Large intestine (tissue), 12 donors: ENCODE data around the gene PLVAP. TPM values are rescaled to one million over a fixed set of nuclear protein-coding genes. Genes with fewer than 3 reads are reported as not detected.

ENCODE experiments used
- DNase-seq, 2 donors: peaks; one replicate each; pipeline versions ENCODE4 v3.0.0 to v3.0.0-alpha.2; 2013
- H3K27ac ChIP-seq: one replicate; pipeline ENCODE4 v1.5.1; 2013; ENCODE audit warnings: low read length
- H3K27me3 ChIP-seq: 2 replicates; pipeline ENCODE4 v1.6.1; 2013; ENCODE audit warnings: low read length; ENCODE audit not compliant: control insufficient read depth, insufficient read depth
- H3K36me3 ChIP-seq: 2 replicates; pipeline ENCODE4 v1.6.1; 2013; ENCODE audit warnings: low read length; ENCODE audit not compliant: control insufficient read depth, insufficient read depth
- H3K4me1 ChIP-seq: one replicate; pipeline ENCODE4 v1.6.1; 2013; ENCODE audit warnings: low read length; ENCODE audit not compliant: control insufficient read depth, insufficient read depth
- H3K4me3 ChIP-seq: one replicate; pipeline ENCODE4 v1.5.1; 2013; ENCODE audit warnings: low read length
- H3K9me3 ChIP-seq: one replicate; pipeline ENCODE4 v1.6.1; 2013; ENCODE audit warnings: mild to moderate bottlenecking, low read depth, low read length, moderate library complexity; ENCODE audit not compliant: control insufficient read depth
- WGBS: methylation state at CpG from one replicate; pipeline ENCODE4 v1.1.5; 2013; ENCODE audit warnings: low lambda C conversion rate; ENCODE audit not compliant: insufficient coverage; 5-methylcytosine and 5-hydroxymethylcytosine counted together
- long read RNA-seq, 11 donors: transcript quantifications; one replicate each; lab custom pipeline, GENCODE V29; 2026
- polyA plus RNA-seq: library from polyadenylated mRNA; unstranded; fragments of 120-200 nt; gene quantifications from one replicate; pipeline ENCODE4 v1.2.1, GENCODE V29; 2013

PLVAP gene, protein sequence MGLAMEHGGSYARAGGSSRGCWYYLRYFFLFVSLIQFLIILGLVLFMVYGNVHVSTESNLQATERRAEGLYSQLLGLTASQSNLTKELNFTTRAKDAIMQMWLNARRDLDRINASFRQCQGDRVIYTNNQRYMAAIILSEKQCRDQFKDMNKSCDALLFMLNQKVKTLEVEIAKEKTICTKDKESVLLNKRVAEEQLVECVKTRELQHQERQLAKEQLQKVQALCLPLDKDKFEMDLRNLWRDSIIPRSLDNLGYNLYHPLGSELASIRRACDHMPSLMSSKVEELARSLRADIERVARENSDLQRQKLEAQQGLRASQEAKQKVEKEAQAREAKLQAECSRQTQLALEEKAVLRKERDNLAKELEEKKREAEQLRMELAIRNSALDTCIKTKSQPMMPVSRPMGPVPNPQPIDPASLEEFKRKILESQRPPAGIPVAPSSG
- polyA plus RNA-seq: 35.6 TPM
- long read RNA-seq, donor 1, transcript PLVAP-201 (6 exons, 2,305 nt): major isoform, 13 of 122 reads
- long read RNA-seq, donor 1, partial matches to known transcripts: 16 of 122 reads
- long read RNA-seq, donor 1, other reads (novel, unspliced or antisense): 93 of 122 reads
- long read RNA-seq, donor 2, transcript PLVAP-201 (6 exons, 2,305 nt): major isoform, 20 of 41 reads
- long read RNA-seq, donor 2, partial matches to known transcripts: 21 of 41 reads
- long read RNA-seq, donor 2, other reads (novel, unspliced or antisense): 0 of 41 reads
- long read RNA-seq, donor 3: 0 reads
- long read RNA-seq, donor 4, partial matches to known transcripts: 0 of 1 reads
- long read RNA-seq, donor 4, other reads (novel, unspliced or antisense): 0 of 1 reads
- long read RNA-seq, donor 5, transcript PLVAP-201 (6 exons, 2,305 nt): major isoform, 14 of 14 reads
- long read RNA-seq, donor 5, partial matches to known transcripts: 0 of 14 reads
- long read RNA-seq, donor 5, other reads (novel, unspliced or antisense): 0 of 14 reads
- long read RNA-seq, donor 6, transcript PLVAP-201 (6 exons, 2,305 nt): major isoform, 14 of 19 reads
- long read RNA-seq, donor 6, partial matches to known transcripts: 5 of 19 reads
- long read RNA-seq, donor 6, other reads (novel, unspliced or antisense): 0 of 19 reads
- long read RNA-seq, donor 7, transcript PLVAP-201 (6 exons, 2,305 nt): major isoform, 7 of 12 reads
- long read RNA-seq, donor 7, partial matches to known transcripts: 5 of 12 reads
- long read RNA-seq, donor 7, other reads (novel, unspliced or antisense): 0 of 12 reads
- long read RNA-seq, donor 8, transcript PLVAP-201 (6 exons, 2,305 nt): major isoform, 28 of 55 reads
- long read RNA-seq, donor 8, partial matches to known transcripts: 27 of 55 reads
- long read RNA-seq, donor 8, other reads (novel, unspliced or antisense): 0 of 55 reads
- long read RNA-seq, donor 9, transcript PLVAP-201 (6 exons, 2,305 nt): major isoform, 9 of 14 reads
- long read RNA-seq, donor 9, partial matches to known transcripts: 5 of 14 reads
- long read RNA-seq, donor 9, other reads (novel, unspliced or antisense): 0 of 14 reads
- long read RNA-seq, donor 10, transcript PLVAP-201 (6 exons, 2,305 nt): major isoform, 20 of 43 reads
- long read RNA-seq, donor 10, partial matches to known transcripts: 23 of 43 reads
- long read RNA-seq, donor 10, other reads (novel, unspliced or antisense): 0 of 43 reads
- long read RNA-seq, donor 11, transcript PLVAP-201 (6 exons, 2,305 nt): major isoform, 12 of 12 reads
- long read RNA-seq, donor 11, partial matches to known transcripts: 0 of 12 reads
- long read RNA-seq, donor 11, other reads (novel, unspliced or antisense): 0 of 12 reads

DNA sequence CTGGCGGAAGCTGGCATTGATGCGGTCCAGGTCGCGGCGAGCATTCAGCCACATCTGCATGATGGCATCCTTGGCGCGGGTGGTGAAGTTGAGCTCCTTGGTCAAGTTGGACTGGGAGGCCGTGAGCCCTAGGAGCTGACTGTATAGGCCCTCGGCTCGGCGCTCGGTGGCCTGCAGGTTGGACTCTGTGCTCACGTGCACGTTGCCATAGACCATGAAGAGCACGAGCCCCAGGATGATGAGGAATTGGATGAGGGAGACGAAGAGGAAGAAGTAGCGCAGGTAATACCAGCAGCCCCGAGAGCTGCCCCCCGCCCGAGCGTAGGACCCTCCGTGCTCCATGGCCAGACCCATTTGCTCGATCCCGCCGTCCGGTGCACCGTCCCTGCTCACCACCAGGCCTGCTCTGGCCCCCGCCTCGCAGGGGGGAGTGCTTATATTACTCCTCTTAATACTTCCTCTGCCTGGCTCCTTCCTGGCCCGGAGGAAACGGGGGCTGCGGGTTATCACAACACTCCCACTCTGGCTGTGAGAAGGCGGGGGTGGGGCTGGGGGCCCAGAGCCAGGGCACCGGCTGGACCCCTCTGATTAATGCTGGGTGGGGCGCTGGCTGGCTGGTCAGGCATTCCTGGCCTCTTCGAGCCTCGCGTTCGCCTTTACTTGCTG is at the start of gene PLVAP:
PLVAP (minus strand) TSS at position 408 of the 666 bp plus-strand sequence; CDS start at position 354, 54 bp downstream.
- WGBS: no CpG with 5 or more reads among the region's 39 CpGs
- Histone ChIP-seq H3K27me3 (no peaks in the 10 kb centered on the region), H3K36me3 (no peaks in the 10 kb centered on the region), H3K4me1 (no peaks in the 10 kb centered on the region), H3K27ac (no peak within 1 kb of the TSS), H3K4me3 (peak within 1 kb of the TSS; percentile 18), H3K9me3 (no peaks in the 10 kb centered on the region)
- no peak for DNase-seq

DNA sequence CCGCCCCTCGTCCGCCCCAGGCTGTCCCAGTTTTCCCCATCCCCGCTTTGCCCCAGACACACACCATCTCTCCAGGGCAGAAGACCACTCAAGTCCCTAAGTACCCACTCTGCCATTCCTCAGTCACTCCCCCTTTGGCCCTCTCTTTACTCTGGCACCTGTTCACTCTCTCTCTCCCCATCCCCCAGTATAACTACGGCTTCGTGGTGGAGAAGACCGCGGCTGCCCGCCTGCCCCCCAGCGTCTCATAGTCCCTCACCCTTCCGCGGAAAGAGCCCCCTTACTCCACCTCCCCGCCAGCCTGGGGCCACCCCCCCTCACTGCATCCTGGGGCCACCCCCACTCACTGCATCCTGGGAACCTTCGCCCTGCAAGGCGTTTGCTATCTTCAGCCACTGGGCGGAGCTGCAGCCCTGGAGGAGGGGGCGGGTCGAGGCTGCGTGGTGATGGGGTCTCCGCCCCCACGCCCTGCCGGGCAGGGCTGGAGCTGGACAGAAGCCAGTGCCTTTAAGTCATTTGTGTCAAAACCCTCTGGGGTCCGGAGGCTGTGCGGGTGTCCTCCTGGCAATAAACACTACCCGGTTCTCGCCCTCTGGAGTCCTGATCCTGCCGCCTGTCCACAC is 47.7 kb upstream of the PLVAP start:
- peaks cover 13% of the 10 kb centered on the region for H3K36me3 ChIP-seq
- no peaks in the 10 kb centered on the region for H3K9me3 ChIP-seq
- no peak overlapping the region for H3K4me3 ChIP-seq
- H3K4me1 ChIP-seq: peaks cover 4% of the 10 kb centered on the region
- H3K27ac ChIP-seq: no peak overlapping the region
- no peaks in the 10 kb centered on the region for H3K27me3 ChIP-seq
- 0% methylated on average over 2 of the region's 27 CpGs for WGBS
- peak; percentile 33 to 40 for DNase-seq

DNA sequence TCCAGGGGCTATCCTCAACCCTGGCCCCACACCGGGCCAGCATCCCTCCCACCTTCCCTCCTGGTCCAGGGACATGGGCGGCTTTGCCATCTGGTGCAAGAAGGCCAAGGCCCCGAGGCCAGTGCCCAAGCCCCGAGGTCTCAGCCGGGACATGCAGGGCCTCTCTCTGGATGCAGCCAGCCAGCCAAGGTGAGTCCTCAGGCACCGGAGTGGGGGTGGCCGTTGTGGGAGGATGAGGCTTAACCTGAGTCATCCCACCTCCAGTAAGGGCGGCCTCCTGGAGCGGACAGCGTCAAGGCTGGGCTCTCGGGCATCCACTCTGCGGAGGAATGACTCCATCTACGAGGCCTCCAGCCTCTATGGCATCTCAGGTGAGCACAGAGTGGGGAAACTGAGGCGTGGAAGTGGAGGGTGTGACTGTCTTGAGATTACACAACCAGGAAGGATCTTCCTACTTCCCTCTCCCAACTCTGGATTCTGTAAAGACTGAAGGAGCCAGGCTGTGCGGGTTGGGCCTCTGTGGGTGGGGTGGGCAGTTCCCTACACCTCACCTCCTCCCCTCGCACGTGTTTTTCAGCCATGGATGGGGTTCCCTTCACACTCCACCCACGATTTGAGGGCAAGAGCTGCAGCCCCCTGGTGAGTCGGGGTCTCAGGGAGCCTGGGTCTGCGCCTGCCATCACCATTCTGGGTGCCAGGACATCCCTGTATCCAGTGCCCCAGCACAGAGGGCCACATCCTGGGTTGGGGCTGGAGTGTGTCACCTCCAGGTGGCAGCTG is 46.5 kb upstream of the PLVAP start:
- DNase-seq: no peak
- H3K4me1 ChIP-seq: peaks cover 7% of the 10 kb centered on the region
- no peaks in the 10 kb centered on the region for H3K27me3 ChIP-seq
- H3K9me3 ChIP-seq: no peaks in the 10 kb centered on the region
- no CpG with 5 or more reads among the region's 20 CpGs for WGBS
- peaks cover 13% of the 10 kb centered on the region for H3K36me3 ChIP-seq
- no peak overlapping the region for H3K4me3 ChIP-seq
- H3K27ac ChIP-seq: no peak overlapping the region

DNA sequence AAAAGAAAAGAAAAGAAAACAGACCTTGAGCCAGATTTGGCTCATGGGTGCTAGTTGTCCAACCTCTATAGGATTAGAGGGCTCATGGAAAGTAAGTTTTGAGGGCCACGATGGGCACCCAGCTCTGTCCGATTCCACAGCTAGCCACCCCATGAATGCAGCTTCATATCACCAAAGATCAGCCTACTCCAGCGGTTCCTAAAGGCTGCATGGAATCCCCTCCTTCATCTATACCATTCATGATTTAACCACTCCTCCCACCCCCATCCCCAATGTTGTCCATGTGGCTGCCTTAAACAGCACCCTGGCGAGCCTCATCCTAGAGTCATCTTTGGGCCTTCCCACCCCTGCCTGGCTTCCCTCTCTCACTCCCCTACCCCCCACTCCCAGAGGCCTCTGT is 44.8 kb upstream of the PLVAP start:
- Histone ChIP-seq H3K27me3 (no peaks in the 10 kb centered on the region), H3K9me3 (no peaks in the 10 kb centered on the region), H3K36me3 (peaks cover 13% of the 10 kb centered on the region), H3K4me1 (peaks cover 7% of the 10 kb centered on the region), H3K4me3 (no peak overlapping the region), H3K27ac (no peak overlapping the region)
- DNase-seq: no peak
- no CpG with 5 or more reads among the region's 4 CpGs for WGBS

DNA sequence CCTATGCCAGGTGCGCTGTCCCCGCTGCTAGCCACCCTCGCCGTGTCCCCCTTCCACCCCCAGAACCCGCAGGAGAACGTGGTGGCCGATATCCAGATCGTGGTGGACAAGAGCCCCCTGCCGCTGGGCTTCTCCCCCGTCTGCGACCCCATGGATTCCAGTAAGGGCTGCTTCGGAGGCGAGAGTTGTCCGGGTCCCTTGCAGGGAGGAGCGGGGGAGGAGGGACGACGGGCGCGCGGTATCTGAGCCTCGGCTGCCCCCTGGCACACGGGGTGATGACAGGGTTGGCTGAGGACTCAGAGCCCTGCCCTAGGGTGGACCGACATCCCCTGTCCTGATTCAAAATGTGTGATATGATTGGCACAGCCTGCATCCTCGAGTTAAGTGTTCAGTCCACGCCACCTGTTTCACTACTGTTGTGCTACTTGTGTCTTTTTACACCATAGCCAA is 43.4 kb upstream of the PLVAP start:
- H3K4me3 ChIP-seq: peak overlapping the region; percentile 75
- peaks cover 7% of the 10 kb centered on the region for H3K4me1 ChIP-seq
- no peak overlapping the region for H3K27ac ChIP-seq
- no peaks in the 10 kb centered on the region for H3K9me3 ChIP-seq
- WGBS: no CpG with 5 or more reads among the region's 25 CpGs
- H3K36me3 ChIP-seq: peaks cover 13% of the 10 kb centered on the region
- DNase-seq: peak in 1 of 2 donors; percentile 48
- H3K27me3 ChIP-seq: peaks cover 2% of the 10 kb centered on the region

DNA sequence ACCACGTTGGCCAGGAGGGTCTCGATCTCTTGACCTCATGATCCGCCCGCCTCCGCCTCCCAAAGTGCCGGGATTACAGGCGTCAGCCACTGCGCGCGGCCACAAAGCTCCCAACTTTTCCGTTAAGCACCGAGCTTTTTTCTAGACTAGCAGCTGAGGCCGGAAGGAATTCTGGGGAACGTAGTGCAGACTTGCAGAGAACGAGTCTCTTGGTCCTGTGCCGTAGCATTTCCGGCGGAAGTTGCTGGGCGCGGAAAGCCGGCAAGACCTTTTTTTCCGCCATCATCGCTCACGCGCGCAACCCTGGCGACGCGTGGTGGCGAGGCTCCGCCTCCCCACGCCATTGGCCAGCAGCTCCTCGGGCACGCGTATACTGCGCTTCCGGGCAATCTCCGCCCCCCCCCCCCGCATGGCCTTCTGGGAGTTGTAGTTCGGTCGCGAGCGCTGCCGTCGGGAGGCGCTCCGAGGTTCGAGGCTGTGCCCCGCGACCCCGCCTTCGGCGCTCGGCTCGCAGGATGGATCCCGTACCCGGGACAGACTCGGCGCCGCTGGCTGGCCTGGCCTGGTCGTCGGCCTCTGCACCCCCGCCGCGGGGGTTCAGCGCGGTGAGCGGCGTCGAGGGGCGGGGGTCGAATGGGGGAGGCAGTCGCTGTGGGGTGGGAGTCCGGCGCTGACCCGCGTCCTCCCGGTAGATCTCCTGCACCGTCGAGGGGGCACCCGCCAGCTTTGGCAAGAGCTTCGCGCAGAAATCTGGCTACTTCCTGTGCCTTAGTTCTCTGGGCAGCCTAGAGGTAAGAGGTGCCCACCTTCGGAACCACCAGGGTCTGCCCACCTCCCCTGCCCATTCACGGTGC is 42.7 kb upstream of the PLVAP start, which contains the start of gene MVB12A:
MVB12A (plus strand) TSS at position 427 of the 854 bp plus-strand sequence; CDS start at position 516, 89 bp downstream.
- peaks cover 2% of the 10 kb centered on the region for H3K27me3 ChIP-seq
- peak within 1 kb of the TSS; percentile 61 for H3K27ac ChIP-seq
- DNase-seq: peak; percentile 100
- H3K4me1 ChIP-seq: peaks cover 5% of the 10 kb centered on the region
- WGBS: no CpG with 5 or more reads among the region's 85 CpGs
- peaks cover 13% of the 10 kb centered on the region for H3K36me3 ChIP-seq
- H3K9me3 ChIP-seq: no peaks in the 10 kb centered on the region
- H3K4me3 ChIP-seq: peak within 1 kb of the TSS; percentile 75

DNA sequence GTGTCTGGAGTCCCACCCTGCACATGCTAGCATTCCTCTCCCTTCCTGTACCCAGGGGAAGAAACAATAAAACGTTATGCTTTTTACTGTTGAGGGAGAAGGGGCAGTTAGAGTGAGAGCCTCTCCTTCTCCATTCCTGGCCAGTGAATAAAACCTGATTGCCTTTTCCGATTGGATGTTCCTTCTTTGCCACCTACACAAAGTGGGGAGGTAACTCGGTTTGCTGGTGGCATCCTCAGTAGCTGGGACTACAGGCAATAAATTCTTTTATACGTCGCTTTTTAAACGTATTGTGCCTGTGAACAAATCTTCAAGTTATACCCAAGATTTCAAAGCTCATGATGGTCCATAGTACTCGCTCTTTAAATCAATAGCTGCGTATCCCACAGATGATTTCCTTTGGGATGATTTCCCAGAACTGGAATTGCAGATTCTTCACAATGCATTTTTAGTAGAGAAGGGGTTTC is 42.0 kb upstream of the PLVAP start:
- peaks cover 3% of the 10 kb centered on the region for H3K4me1 ChIP-seq
- H3K36me3 ChIP-seq: peaks cover 13% of the 10 kb centered on the region
- no CpG with 5 or more reads among the region's 8 CpGs for WGBS
- H3K27ac ChIP-seq: peak overlapping the region; percentile 61
- H3K4me3 ChIP-seq: peak overlapping the region; percentile 47
- no peaks in the 10 kb centered on the region for H3K9me3 ChIP-seq
- H3K27me3 ChIP-seq: peaks cover 4% of the 10 kb centered on the region
- no peak for DNase-seq
